Measurements from ENCODE around the gene MATN3.

MATN3 gene

GRCh38 chr2:19963386-19963785 lies 49.1 kb downstream of the MATN3 start:
- no peak for TF ChIP-seq CTCF (IDR thresholded peaks at IDR 0.05; ENCODE audit: insufficient read depth, low read depth, low read length, missing control alignments)
- no peak overlapping the region for H3K4me3 ChIP-seq (ENCODE audit: low read length)
- DNase-seq (ENCODE audit: low read depth), result no peak

DNA sequence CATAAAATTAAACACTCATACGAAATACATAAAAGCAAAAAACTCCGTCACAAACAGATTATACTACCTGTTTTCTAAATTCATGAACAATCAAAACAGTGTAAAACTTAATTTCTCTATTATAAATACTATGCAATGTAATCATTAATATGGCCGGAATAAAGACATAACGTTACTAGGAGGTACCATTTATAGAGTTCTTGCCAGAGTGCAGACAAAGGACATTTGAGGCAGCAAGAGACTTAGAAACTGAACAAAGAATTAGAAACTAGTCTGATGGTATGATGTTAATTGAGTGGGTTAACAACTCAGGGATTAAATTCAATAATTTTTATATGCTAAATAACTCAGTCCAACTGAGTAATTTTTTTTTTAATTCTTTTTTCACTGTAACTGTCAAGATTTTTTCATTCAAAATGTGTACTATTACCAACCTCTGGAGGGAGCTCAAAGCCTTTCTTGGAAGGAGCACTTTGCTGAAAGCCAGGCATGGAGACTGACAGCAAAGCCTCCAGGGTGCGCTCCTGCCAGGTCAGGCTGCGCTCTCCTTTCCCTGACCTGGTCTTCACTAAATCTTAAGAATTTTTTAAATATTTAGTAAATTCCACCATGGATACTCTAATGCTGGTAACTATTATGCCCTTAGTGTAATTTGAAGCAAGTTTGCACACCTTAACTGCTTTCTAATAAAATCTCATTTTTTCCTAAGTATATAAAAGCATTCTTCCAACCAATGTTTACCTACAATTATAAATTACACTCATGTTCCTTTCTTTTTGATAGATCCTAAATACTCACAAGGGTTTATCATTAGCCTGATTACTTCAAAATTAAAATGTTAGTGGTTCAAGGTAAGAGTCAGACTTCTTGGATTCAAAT lies 56.7 kb downstream of the MATN3 start:
- TF ChIP-seq CTCF (IDR thresholded peaks at IDR 0.05; ENCODE audit: insufficient read depth, low read depth, low read length, missing control alignments), result peak; percentile 88
- peak; percentile 78 for DNase-seq (ENCODE audit: low read depth)
- H3K4me3 ChIP-seq (ENCODE audit: low read length), result no peak overlapping the region

GRCh38 chr2:19949071-19949470 lies 63.4 kb downstream of the MATN3 start:
- no peak for DNase-seq (ENCODE audit: low read depth)
- TF ChIP-seq CTCF (IDR thresholded peaks at IDR 0.05; ENCODE audit: insufficient read depth, low read depth, low read length, missing control alignments), result no peak
- H3K4me3 ChIP-seq (ENCODE audit: low read length), result no peak overlapping the region

GRCh38 chr2:19947184-19947940 lies 65.1 kb downstream of the MATN3 start:
- no peak for DNase-seq (ENCODE audit: low read depth)
- no peak overlapping the region for H3K4me3 ChIP-seq (ENCODE audit: low read length)
- TF ChIP-seq CTCF (IDR thresholded peaks at IDR 0.05; ENCODE audit: insufficient read depth, low read depth, low read length, missing control alignments), result no peak

- no peak for DNase-seq (ENCODE audit: low read depth)
- TF ChIP-seq CTCF (IDR thresholded peaks at IDR 0.05; ENCODE audit: insufficient read depth, low read depth, low read length, missing control alignments), result no peak
- no peak overlapping the region for H3K4me3 ChIP-seq (ENCODE audit: low read length)
These were observed 68.1 kb downstream of the MATN3 start for GRCh38 chr2:19944205-19944845.

DNA sequence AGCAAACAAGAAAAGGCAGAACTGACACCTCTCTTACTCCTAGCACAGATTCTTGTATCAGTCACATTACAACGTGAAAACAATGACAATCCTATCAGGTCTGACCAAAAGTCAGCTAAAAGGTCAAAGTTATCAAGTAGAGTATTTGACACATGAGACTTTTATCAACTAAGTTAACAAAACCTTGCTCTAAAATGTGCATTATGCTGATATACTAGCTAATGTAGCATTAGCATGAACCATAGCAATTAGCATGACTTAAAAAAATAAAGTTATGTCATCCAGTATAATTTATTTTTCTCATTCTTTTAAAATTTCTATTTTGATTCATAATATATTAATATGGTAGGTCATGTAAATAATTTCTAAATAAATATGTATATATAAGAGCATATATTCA lies 69.3 kb downstream of the MATN3 start:
- no peak for DNase-seq (ENCODE audit: low read depth)
- TF ChIP-seq CTCF (IDR thresholded peaks at IDR 0.05; ENCODE audit: insufficient read depth, low read depth, low read length, missing control alignments), result no peak
- no peak overlapping the region for H3K4me3 ChIP-seq (ENCODE audit: low read length)

All from epithelial cell of esophagus (primary cell).